Stimulated activated CD8-positive, alpha-beta memory T cell treated with anti-CD3 and anti-CD28 coated beads, Interleukin-15, amount 100 ng/mL, for 48 hours (primary cell): ENCODE measurements around the gene NOP53.

Experiments
- DNase-seq, 2 donors: peaks; one replicate each; pipeline ENCODE4 v3.0.0-alpha.2; 2020; ENCODE audit warnings: low read depth in 2 of 2

Gene NOP53

DNA sequence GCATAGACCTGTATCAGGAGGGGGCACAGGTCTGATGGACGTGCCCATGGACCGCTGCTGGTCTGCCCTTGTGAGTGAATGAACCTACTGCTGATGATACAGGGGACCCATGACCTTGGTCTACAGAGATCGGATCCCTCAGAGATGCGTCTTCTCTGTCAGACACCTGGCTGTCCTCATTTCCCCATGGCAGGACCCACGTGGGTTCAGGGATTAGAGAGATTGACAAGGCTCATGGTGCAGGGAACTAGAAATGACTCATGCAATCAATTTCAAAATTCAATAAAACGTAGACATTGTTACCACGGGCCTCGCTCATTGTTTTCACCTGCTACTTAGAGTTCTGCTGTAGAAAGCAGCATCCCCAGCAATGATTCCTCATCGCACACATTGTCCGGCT, 60.0 kb downstream of the NOP53 start:
- no peak for DNase-seq

DNA sequence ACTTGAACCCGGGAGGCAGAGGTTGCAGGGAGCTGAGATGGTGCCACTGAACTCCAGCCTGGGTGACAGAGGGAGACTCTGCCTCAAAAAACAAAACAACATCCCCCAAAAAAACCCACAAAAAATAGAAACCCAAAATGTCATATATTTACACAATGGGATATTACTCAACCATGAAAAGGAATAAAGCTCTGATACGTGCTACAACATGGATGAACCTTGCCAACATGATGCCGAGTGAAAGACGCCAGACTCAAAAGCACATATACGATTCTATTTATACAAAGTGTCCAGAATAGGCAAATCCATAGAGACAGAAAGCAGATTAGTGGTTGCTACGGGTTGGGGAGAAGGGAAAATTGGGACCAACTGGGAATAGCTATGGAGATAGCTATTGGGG, 61.1 kb downstream of the NOP53 start:
- DNase-seq = no peak
